HepG2 (cell line): Measurements from ENCODE around the gene SNX6. TPM values are rescaled to one million over a fixed set of nuclear protein-coding genes. Genes with fewer than 3 reads are reported as not detected.

Experiments used
- ATAC-seq: fragments of 200-7000 bp; cut with Tn5 transposase; 3 replicates; pipeline ENCODE4 v1.9.1; 2020; ENCODE audit warnings: mild to moderate bottlenecking, moderate library complexity
- BruUV-seq: library from RNA; stranded (reverse); fragments of 400-500 nt; replicated peaks from 2 replicates; lab custom pipeline; 2021; lab: Mats Ljungman, UMichigan
- CTCF ChIA-PET: fragments of 300-600 bp; formaldehyde crosslinking; extraction: SDS; loops from one replicate; lab custom pipeline; 2021; ENCODE audit warnings: low total read pairs, inconsistent platforms, low intra/inter-chr PET ratio; lab: Yijun Ruan, JAX
- POLR2A ChIA-PET: fragments of 350-600 bp; sonication (Branson Sonifier 250); formaldehyde crosslinking; loops from one replicate; lab custom pipeline; 2020; ENCODE audit warnings: antibody characterized with exemption, inconsistent platforms; lab: Yijun Ruan, JAX
- DNase-seq: peaks from one replicate; pipeline ENCODE4 v3.0.0-alpha.2; 2015; ENCODE audit warnings: low spot score
- FAIRE-seq: peaks from 3 replicates; lab custom pipeline; 2011; peaks lifted over from hg19 to GRCh38; lab: Jason Lieb, UNC
- H2AFZ ChIP-seq: one replicate; pipeline ENCODE4 v1.6.1; 2011; ENCODE audit warnings: low read length, inconsistent platforms
- H3K27ac ChIP-seq: fragments of 300-600 bp; 3 replicates; pipeline ENCODE4 v1.8.0; 2011; ENCODE audit warnings: mixed run types, mild to moderate bottlenecking, mixed read lengths, low read length, inconsistent platforms; ENCODE audit not compliant: insufficient read depth; ENCODE audit errors: extremely low read length
- H3K27me3 ChIP-seq, 2 experiments: fragments of 200-600 bp in 1 of 2; 2 replicates in 1 of 2; 3 replicates in 1 of 2; pipeline versions ENCODE4 v1.6.0 to v1.8.0; 2011; ENCODE audit warnings: low read length in 2 of 2, mild to moderate bottlenecking in 2 of 2, moderate library complexity in 2 of 2, inconsistent platforms in 1 of 2; ENCODE audit not compliant: insufficient read depth in 2 of 2, control insufficient read depth in 1 of 2
- H3K36me3 ChIP-seq, 2 experiments: fragments of 200-600 bp in 1 of 2; replicated peaks in 1 of 2; 2 replicates in 1 of 2; 3 replicates in 1 of 2; pipeline versions ENCODE4 v1.5.1 to v1.8.0; 2011; ENCODE audit warnings: low read length in 2 of 2, inconsistent platforms in 1 of 2; ENCODE audit not compliant: insufficient read depth in 2 of 2, control insufficient read depth in 1 of 2
- H3K4me1 ChIP-seq: 2 replicates; pipeline ENCODE4 v1.5.1; 2012; ENCODE audit warnings: low read length, inconsistent platforms; ENCODE audit not compliant: insufficient read depth
- H3K4me2 ChIP-seq: 2 replicates; pipeline ENCODE4 v1.6.0; 2011; ENCODE audit warnings: low read depth, low read length, inconsistent platforms
- H3K4me3 ChIP-seq, 3 experiments: fragments of 200-600 bp in 1 of 3; sonication (generic), shearing (Covaris generic) in 1 of 3; replicated peaks in 1 of 3; 2 replicates each; pipeline ENCODE4 v1.5.1; 2011 to 2016; ENCODE audit warnings: low read length in 3 of 3, inconsistent platforms in 2 of 3, low read depth in 2 of 3, mild to moderate bottlenecking in 2 of 3, control low read depth in 1 of 3, mixed read lengths in 1 of 3; ENCODE audit not compliant: insufficient read depth in 1 of 3
- H3K79me2 ChIP-seq: one replicate; pipeline ENCODE4 v1.6.1; 2011; ENCODE audit warnings: low read length, inconsistent platforms; ENCODE audit not compliant: insufficient read depth
- H3K9ac ChIP-seq: 2 replicates; pipeline ENCODE4 v1.6.0; 2011; ENCODE audit warnings: mild to moderate bottlenecking, low read depth, low read length, inconsistent platforms; ENCODE audit not compliant: insufficient read depth
- H3K9me3 ChIP-seq: 2 replicates; pipeline ENCODE4 v1.5.1; 2012; ENCODE audit warnings: mild to moderate bottlenecking, low read length
- H4K20me1 ChIP-seq: 2 replicates; pipeline ENCODE4 v1.6.0; 2011; ENCODE audit warnings: inconsistent platforms, mild to moderate bottlenecking, low read length, moderate library complexity; ENCODE audit not compliant: insufficient read depth
- ATAD3A ChIP-seq: sonication (generic); formaldehyde crosslinking; IDR thresholded peaks from 2 replicates; pipeline ENCODE4 v1.4.0; 2020; ENCODE audit warnings: missing genetic modification reagents
- CHCHD3 ChIP-seq: sonication (generic); formaldehyde crosslinking; IDR thresholded peaks from 2 replicates; pipeline ENCODE4 v1.8.0; 2022; ENCODE audit warnings: mild to moderate bottlenecking, missing genetic modification reagents, moderate library complexity
- CHD4 ChIP-seq: fragments of 200-600 bp; sonication (generic); IDR thresholded peaks from 2 replicates; pipeline ENCODE4 v1.7.0; 2017; ENCODE audit warnings: mild to moderate bottlenecking, low read length, borderline replicate concordance
- DPF2 ChIP-seq: sonication (generic); formaldehyde crosslinking; IDR thresholded peaks from 2 replicates; pipeline ENCODE4 v1.4.0; 2020; ENCODE audit warnings: mild to moderate bottlenecking, low read depth, missing genetic modification reagents, borderline replicate concordance
- FOXJ3 ChIP-seq: sonication (generic); formaldehyde crosslinking; IDR thresholded peaks from 2 replicates; pipeline ENCODE4 v1.4.0; 2020; ENCODE audit warnings: missing genetic modification reagents, mild to moderate bottlenecking, borderline replicate concordance
- HNF4A ChIP-seq: sonication (generic); formaldehyde crosslinking; IDR thresholded peaks from 2 replicates; pipeline ENCODE4 v1.4.0; 2020; ENCODE audit warnings: missing genetic modification reagents
- HOXA3 ChIP-seq: sonication (generic); formaldehyde crosslinking; IDR thresholded peaks from 2 replicates; pipeline ENCODE4 v1.5.0; 2020; ENCODE audit warnings: missing genetic modification reagents
- MXI1 ChIP-seq: IDR thresholded peaks from 3 replicates; pipeline ENCODE4 v1.6.1; 2012; ENCODE audit warnings: low read depth, low read length, inconsistent platforms, borderline replicate concordance
- PRPF4 ChIP-seq: fragments of 200-400 bp; formaldehyde crosslinking; IDR thresholded peaks from 2 replicates; pipeline ENCODE4 v1.6.1; 2016; ENCODE audit warnings: low read length, low read depth; ENCODE audit not compliant: poor library complexity, severe bottlenecking
- SALL1 ChIP-seq: sonication (generic); formaldehyde crosslinking; IDR thresholded peaks from 2 replicates; pipeline ENCODE4 v1.8.0; 2022; ENCODE audit warnings: mild to moderate bottlenecking, missing genetic modification reagents
- SATB2 ChIP-seq: sonication (generic); formaldehyde crosslinking; IDR thresholded peaks from 2 replicates; pipeline ENCODE4 v1.5.0; 2020; ENCODE audit warnings: missing genetic modification reagents
- SMARCC2 ChIP-seq: fragments of 450-650 bp; IDR thresholded peaks from 2 replicates; pipeline ENCODE4 v1.6.1; 2017; ENCODE audit warnings: antibody characterized with exemption, mild to moderate bottlenecking
- ZBTB1 ChIP-seq: sonication (generic); formaldehyde crosslinking; IDR thresholded peaks from 2 replicates; pipeline ENCODE4 v1.4.0; 2020; ENCODE audit warnings: missing genetic modification reagents, borderline replicate concordance
- ZBTB21 ChIP-seq: sonication (generic); formaldehyde crosslinking; IDR thresholded peaks from 2 replicates; pipeline ENCODE4 v1.4.0; 2020; ENCODE audit warnings: missing genetic modification reagents
- ZNF124 ChIP-seq: sonication (generic); formaldehyde crosslinking; IDR thresholded peaks from 2 replicates; pipeline ENCODE4 v1.4.0; 2020; ENCODE audit warnings: missing genetic modification reagents
- ZNF24 ChIP-seq: fragments of 450-650 bp; IDR thresholded peaks from 2 replicates; pipeline ENCODE4 v1.6.1; 2017; ENCODE audit warnings: antibody characterized with exemption, mild to moderate bottlenecking
- WGBS: methylation state at CpG from one replicate; pipeline ENCODE4 v1.1.6; 2017; ENCODE audit warnings: low lambda C conversion rate; 5-methylcytosine and 5-hydroxymethylcytosine counted together
- in situ Hi-C: cut with HindIII; loops from 2 replicates; pipeline ENCODE4 v1.10.0; 2017; ENCODE audit warnings: low pct_unique_long_range_greater_than_20kb; ENCODE audit not compliant: extremely low pct_ligation_motif_present
- intact Hi-C: fragments of 100-400 bp; cut with micrococcal nuclease; formaldehyde crosslinking; loops from one replicate; pipeline ENCODE4 v1.10.0; 2022; ENCODE audit not compliant: unreplicated experiment
- polyA plus RNA-seq, 8 experiments: library from polyadenylated mRNA; depleted of rRNA in 3 of 8; stranded (reverse) in 7 of 8; unstranded in 1 of 8; fragments of >200 nt; fragmentation: Illumina TruSeq in 4 of 8; extraction: Trizol in 4 of 8; gene quantifications; 2 replicates each; pipeline versions ENCODE4 v1.2.1 to v1.2.3, GENCODE V29; 2011 to 2016; ENCODE audit warnings: low read depth in 4 of 8, missing spikeins in 1 of 8, mixed read lengths in 1 of 8; ENCODE audit not compliant: insufficient read depth in 1 of 8
- total RNA-seq, 5 experiments: library from RNA; depleted of rRNA; stranded (reverse); fragments of >200 nt; fragmentation: Illumina TruSeq; extraction: Trizol; gene quantifications; 2 replicates each; pipeline ENCODE4 v1.2.3, GENCODE V29; 2016; ENCODE audit warnings: low read depth in 1 of 5
- TF ChIP-seq, protein P1 (sequence below): sonication (generic); formaldehyde crosslinking; IDR thresholded peaks from 2 replicates; pipeline ENCODE4 v1.9.0; 2022; ENCODE audit warnings: low read depth, missing genetic modification reagents
- TF ChIP-seq, protein P2 (sequence below): IDR thresholded peaks from 2 replicates; pipeline ENCODE4 v1.6.1; 2016; ENCODE audit warnings: mild to moderate bottlenecking
- TF ChIP-seq, protein P3 (sequence below): sonication (generic); formaldehyde crosslinking; IDR thresholded peaks from 2 replicates; pipeline ENCODE4 v1.4.0; 2020; ENCODE audit warnings: missing genetic modification reagents

The SNX6 gene
- total and polyA plus RNA-seq, 2 of the 13 experiments (the other 11 are each of a cell fraction or from before 2014, with no cell fraction given): 92.3 to 169 TPM

DNA sequence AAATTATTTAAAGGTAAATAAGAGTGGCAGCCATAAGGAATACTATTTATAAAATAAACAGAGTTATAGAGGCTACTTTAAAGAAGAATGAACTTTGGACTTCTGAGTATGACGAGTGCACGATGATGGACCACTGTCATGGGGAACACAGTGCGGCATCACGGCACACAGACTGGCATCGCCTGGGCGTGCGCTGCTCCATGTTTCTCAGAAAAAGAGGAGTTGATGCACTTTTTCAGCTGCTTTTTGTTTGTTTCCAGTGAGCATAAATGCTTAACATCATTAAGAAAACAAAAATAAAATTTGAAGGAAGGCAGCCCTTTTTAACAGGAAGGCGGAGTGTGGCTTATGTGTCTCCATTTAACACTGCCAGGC is 67.2 kb downstream of the SNX6 start:
- Histone ChIP-seq H3K4me2 (no peak overlapping the region), H3K4me3 (no peak overlapping the region; a peak in 1 of 6 replicates), H3K27me3 (no peaks in the 10 kb centered on the region), H3K27ac (peak overlapping the region; percentile 62), H2AFZ (no peak overlapping the region), H3K36me3 (peaks cover 19 to 40% of the 10 kb centered on the region in 2 experiments), H3K79me2 (no peaks in the 10 kb centered on the region), H3K9ac (no peak overlapping the region), H3K4me1 (peaks cover 14% of the 10 kb centered on the region), H3K9me3 (no peaks in the 10 kb centered on the region), H4K20me1 (no peaks in the 10 kb centered on the region)
- FAIRE-seq: no peak
- in situ Hi-C loops (no loop called here), intact Hi-C loops (loop anchor here (10.0 kb wide), 1 partner anchor 62 kb away; no protein-coding TSS in a partner anchor)
- POLR2A ChIA-PET: no interaction called here
- no TSS peak for BruUV-seq
- peak; percentile 48 for DNase-seq
- 72% methylated on average over 8 of the region's 8 CpGs for WGBS
- no peak for ATAC-seq
- CTCF ChIA-PET: no interaction called here
- TF ChIP-seq ZBTB1 (CRISPR knock-in tag): no peak
- TF ChIP-seq CHD4: peak; percentile 25; the same call in 1 of the 2 replicates
- no peak for TF ChIP-seq CHCHD3 (CRISPR knock-in tag)
- no peak for TF ChIP-seq ZNF124 (CRISPR knock-in tag)
- no peak for TF ChIP-seq ZNF24
- 0 out of 2 replicates have a peak, but pooled peaks have one; percentile 32 for TF ChIP-seq SATB2
- 0 out of 3 replicates have a peak, but pooled peaks have one; percentile 18 for TF ChIP-seq MXI1
- TF ChIP-seq PRPF4: peak; percentile 98
- peak; percentile 47 for TF ChIP-seq HNF4A (CRISPR knock-in tag)
- TF ChIP-seq, protein P1, sequence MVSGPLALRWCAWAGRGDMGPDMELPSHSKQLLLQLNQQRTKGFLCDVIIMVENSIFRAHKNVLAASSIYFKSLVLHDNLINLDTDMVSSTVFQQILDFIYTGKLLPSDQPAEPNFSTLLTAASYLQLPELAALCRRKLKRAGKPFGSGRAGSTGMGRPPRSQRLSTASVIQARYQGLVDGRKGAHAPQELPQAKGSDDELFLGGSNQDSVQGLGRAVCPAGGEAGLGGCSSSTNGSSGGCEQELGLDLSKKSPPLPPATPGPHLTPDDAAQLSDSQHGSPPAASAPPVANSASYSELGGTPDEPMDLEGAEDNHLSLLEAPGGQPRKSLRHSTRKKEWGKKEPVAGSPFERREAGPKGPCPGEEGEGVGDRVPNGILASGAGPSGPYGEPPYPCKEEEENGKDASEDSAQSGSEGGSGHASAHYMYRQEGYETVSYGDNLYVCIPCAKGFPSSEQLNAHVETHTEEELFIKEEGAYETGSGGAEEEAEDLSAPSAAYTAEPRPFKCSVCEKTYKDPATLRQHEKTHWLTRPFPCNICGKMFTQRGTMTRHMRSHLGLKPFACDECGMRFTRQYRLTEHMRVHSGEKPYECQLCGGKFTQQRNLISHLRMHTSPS (CRISPR knock-in tag): 0 out of 2 replicates have a peak, but pooled peaks have one; percentile 20
- TF ChIP-seq ZBTB21 (CRISPR knock-in tag): peak; percentile 68; the same call in 1 of the 2 replicates
- peak; percentile 80 for TF ChIP-seq HOXA3 (CRISPR knock-in tag)
- TF ChIP-seq, protein P2, sequence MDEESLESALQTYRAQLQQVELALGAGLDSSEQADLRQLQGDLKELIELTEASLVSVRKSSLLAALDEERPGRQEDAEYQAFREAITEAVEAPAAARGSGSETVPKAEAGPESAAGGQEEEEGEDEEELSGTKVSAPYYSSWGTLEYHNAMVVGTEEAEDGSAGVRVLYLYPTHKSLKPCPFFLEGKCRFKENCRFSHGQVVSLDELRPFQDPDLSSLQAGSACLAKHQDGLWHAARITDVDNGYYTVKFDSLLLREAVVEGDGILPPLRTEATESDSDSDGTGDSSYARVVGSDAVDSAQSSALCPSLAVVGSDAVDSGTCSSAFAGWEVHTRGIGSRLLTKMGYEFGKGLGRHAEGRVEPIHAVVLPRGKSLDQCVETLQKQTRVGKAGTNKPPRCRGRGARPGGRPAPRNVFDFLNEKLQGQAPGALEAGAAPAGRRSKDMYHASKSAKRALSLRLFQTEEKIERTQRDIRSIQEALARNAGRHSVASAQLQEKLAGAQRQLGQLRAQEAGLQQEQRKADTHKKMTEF (CRISPR knock-in tag): no peak
- TF ChIP-seq, protein P3, sequence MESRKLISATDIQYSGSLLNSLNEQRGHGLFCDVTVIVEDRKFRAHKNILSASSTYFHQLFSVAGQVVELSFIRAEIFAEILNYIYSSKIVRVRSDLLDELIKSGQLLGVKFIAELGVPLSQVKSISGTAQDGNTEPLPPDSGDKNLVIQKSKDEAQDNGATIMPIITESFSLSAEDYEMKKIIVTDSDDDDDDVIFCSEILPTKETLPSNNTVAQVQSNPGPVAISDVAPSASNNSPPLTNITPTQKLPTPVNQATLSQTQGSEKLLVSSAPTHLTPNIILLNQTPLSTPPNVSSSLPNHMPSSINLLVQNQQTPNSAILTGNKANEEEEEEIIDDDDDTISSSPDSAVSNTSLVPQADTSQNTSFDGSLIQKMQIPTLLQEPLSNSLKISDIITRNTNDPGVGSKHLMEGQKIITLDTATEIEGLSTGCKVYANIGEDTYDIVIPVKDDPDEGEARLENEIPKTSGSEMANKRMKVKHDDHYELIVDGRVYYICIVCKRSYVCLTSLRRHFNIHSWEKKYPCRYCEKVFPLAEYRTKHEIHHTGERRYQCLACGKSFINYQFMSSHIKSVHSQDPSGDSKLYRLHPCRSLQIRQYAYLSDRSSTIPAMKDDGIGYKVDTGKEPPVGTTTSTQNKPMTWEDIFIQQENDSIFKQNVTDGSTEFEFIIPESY: peak; percentile 65; the same call in 1 of the 2 replicates
- TF ChIP-seq ATAD3A (CRISPR knock-in tag): no peak
- peak; percentile 59 for TF ChIP-seq SALL1 (CRISPR knock-in tag)
- 0 out of 2 replicates have a peak, but pooled peaks have one; percentile 16 for TF ChIP-seq FOXJ3 (CRISPR knock-in tag)
- no peak for TF ChIP-seq SMARCC2
- TF ChIP-seq DPF2: no peak
